ENCODE measurements around the gene PPFIA1. TPM values are rescaled to one million over a fixed set of nuclear protein-coding genes. Genes with fewer than 3 reads are reported as not detected.

Gene PPFIA1
- total RNA-seq, 4 donors from 2014 or later = 34.9 to 141 (median 69.7) TPM

DNA sequence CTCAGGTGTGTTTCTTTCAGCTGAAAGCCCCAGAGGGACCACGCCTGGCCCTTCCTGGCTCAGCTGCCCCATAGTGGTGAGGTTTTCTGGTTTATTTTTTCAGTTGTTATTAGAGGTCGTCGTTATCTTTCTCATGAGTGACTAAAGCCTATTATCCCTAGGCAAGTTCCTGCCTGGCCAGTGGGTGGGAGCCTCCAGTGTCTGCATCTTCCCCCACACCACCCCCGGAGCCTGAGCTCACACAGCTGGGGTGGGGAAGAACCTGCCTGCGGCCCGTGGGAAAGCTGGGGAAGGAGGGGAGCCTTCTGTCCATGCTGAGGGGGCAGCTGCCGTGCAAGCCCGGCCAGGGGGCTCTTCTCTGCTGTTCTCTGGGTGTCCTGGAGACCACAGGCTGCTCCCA, 24.3 kb upstream of the PPFIA1 start:
- TF ChIP-seq, protein P1, sequence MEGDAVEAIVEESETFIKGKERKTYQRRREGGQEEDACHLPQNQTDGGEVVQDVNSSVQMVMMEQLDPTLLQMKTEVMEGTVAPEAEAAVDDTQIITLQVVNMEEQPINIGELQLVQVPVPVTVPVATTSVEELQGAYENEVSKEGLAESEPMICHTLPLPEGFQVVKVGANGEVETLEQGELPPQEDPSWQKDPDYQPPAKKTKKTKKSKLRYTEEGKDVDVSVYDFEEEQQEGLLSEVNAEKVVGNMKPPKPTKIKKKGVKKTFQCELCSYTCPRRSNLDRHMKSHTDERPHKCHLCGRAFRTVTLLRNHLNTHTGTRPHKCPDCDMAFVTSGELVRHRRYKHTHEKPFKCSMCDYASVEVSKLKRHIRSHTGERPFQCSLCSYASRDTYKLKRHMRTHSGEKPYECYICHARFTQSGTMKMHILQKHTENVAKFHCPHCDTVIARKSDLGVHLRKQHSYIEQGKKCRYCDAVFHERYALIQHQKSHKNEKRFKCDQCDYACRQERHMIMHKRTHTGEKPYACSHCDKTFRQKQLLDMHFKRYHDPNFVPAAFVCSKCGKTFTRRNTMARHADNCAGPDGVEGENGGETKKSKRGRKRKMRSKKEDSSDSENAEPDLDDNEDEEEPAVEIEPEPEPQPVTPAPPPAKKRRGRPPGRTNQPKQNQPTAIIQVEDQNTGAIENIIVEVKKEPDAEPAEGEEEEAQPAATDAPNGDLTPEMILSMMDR (IDR thresholded peaks at IDR 0.05) = no peak
- no peak for TF ChIP-seq EP300 (IDR thresholded peaks at IDR 0.05)
- no peak for TF ChIP-seq POLR2AphosphoS5 (IDR thresholded peaks at IDR 0.05)
- no peak for TF ChIP-seq POLR2A (IDR thresholded peaks at IDR 0.05)
- Histone ChIP-seq H3K4me3 (no peak overlapping the region), H3K27ac (no peak overlapping the region), H3K27me3 (no peaks in the 10 kb centered on the region), H3K4me1 (no peaks in the 10 kb centered on the region), H3K9me3 (no peaks in the 10 kb centered on the region), H3K36me3 (no peaks in the 10 kb centered on the region)
- DNase-seq (ENCODE audit: low spot score in 2 of 2) = no peak
- 73% methylated on average over 6 of the region's 8 CpGs for WGBS

DNA sequence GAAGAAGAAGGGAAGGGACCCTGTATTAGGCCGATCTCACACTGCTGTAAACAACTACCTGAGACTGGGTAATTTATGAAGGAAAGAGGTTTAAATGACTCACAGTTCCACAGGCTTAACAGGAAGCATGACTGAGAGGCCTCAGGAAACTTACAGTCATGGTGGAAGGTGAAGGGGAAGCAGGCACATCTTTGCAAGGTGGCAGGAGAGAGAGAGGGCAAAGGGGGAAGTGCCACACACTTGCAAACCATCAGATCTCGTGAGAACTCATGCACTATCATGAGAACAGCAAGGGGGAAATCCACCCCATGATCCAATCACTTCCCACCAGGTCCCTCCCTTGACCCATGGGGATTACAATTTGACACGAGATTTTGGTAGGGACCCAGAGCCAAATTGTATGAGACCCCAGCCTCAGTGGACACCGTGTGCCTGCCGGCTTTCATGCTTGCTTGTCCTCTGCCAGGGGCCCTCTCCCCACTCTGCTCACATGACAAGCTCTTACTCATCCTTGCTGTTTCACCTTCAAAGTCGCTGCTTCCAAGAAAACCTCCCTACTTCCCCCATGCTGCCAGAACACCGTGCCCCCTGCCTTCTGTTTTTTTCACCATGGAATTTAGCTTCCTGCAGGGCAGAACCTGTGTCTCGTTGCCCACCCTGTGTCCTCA, 23.3 kb upstream of the PPFIA1 start:
- no peaks in the 10 kb centered on the region for H3K36me3 ChIP-seq
- TF ChIP-seq POLR2AphosphoS5 (IDR thresholded peaks at IDR 0.05) = no peak
- WGBS = 52% methylated on average over 8 of the region's 8 CpGs
- no peak overlapping the region for H3K27ac ChIP-seq
- DNase-seq (ENCODE audit: low spot score in 2 of 2) = no peak
- H3K9me3 ChIP-seq = no peaks in the 10 kb centered on the region
- H3K4me1 ChIP-seq = no peaks in the 10 kb centered on the region
- H3K4me3 ChIP-seq = no peak overlapping the region
- H3K27me3 ChIP-seq = no peaks in the 10 kb centered on the region

DNA sequence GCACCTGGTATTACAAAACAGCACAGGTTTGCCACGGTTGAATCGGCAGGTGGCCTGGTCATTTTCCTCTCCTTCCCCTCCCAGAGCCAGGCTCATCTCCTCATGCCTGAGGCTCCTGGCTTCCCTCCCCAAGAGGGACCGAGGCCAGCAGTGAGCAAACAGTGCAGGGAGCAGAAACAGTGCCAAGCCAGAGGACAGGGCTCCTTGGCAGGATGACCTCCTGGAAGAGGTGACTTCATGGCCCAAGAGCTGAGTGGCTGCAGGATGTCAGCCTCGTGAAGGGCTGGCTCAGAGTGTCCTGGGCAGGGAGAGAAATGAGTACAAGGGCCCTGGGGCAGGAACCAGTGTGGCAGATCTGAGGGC, 22.8 kb upstream of the PPFIA1 start:
- Histone ChIP-seq H3K27me3 (no peaks in the 10 kb centered on the region), H3K9me3 (no peaks in the 10 kb centered on the region), H3K4me3 (no peak overlapping the region), H3K36me3 (no peaks in the 10 kb centered on the region), H3K4me1 (no peaks in the 10 kb centered on the region), H3K27ac (no peak overlapping the region)
- DNase-seq (ENCODE audit: low spot score in 2 of 2) = no peak
- TF ChIP-seq EP300 (IDR thresholded peaks at IDR 0.05) (no peak), POLR2AphosphoS5 (IDR thresholded peaks at IDR 0.05) (no peak), POLR2A (IDR thresholded peaks at IDR 0.05) (no peak)
- TF ChIP-seq, protein P1 (IDR thresholded peaks at IDR 0.05) = no peak
- 41% methylated on average over 4 of the region's 4 CpGs for WGBS

DNA sequence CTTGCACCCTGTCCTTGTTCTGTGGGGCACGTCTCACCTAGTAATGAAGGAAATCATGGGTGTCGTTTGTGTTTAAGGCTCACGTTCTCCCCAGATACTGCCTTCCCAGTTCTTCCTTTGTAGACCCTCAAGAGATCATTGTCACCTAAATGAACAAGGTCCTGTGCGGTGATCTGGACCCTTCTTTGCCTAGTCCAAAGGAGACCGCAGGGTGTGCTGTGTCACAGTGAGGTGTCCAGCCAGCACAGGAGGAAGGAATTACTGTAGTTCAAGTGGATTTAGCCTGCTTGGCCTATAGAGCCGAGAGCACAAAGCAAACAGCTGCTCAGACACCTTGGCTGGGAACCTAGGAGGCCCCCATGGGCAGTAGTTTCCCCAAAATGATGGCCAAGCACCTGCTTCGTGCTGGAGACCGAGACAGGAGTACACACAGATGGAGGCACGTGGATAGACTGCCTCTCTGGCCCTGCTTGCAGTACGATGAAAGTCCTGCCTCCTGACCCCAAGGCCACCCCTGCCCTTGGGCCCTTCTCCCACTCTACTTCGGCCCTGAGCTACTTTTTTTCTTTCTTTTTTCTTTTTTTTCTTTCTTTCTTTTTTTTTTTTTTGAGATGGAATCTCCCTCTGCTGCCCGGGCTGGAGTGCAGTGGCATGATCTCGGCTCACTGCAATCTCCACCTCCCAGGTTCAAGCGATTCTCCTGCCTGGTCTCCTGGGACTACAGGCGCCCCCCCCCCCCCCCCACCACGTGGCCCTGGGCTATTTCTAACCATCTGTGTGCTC, 19.4 kb upstream of the PPFIA1 start:
- H3K27me3 ChIP-seq = no peaks in the 10 kb centered on the region
- H3K9me3 ChIP-seq = no peaks in the 10 kb centered on the region
- WGBS = 68% methylated on average over 16 of the region's 16 CpGs
- TF ChIP-seq POLR2AphosphoS5 (IDR thresholded peaks at IDR 0.05) (no peak), EP300 (IDR thresholded peaks at IDR 0.05) (no peak), POLR2A (IDR thresholded peaks at IDR 0.05) (no peak)
- TF ChIP-seq, protein P1 (IDR thresholded peaks at IDR 0.05) = no peak
- no peak overlapping the region for H3K27ac ChIP-seq
- H3K4me3 ChIP-seq = no peak overlapping the region
- no peaks in the 10 kb centered on the region for H3K4me1 ChIP-seq
- DNase-seq (ENCODE audit: low spot score in 2 of 2) = no peak
- H3K36me3 ChIP-seq = no peaks in the 10 kb centered on the region

DNA sequence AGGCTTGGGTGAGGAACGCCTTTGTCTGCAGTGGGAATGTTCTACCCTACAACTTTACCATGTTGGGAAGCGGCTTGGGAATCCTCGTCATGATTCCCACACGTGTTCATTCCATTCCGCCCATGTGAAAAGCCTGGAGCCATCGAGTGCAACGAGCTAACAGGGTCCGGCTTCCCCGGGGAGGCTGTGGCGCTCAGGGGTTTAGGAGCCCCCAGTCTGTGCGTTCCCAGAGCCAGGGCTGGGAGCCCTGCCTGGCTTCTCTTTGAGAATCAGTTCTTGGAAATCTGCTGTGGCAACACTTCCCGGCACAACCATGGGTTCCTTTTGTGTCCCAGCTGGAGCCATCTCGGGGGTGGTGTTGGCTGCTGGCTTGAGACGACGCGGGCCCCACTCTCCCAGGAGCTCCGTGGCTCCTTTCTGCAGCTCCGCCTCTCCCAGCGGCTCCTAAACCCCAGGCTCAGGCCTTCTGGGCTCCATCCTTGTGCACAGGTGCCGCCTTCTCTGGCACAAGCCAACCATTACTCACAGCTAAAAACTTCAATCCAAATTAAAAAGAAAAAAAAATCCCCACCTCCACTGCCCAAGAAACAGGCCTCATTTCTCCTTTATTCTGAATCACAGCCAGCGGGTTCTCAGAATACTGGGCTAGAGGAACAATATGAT, 18.7 kb upstream of the PPFIA1 start:
- 34% methylated on average over 17 of the region's 21 CpGs for WGBS
- no peak overlapping the region for H3K4me3 ChIP-seq
- H3K27ac ChIP-seq = no peak overlapping the region
- no peaks in the 10 kb centered on the region for H3K4me1 ChIP-seq
- TF ChIP-seq POLR2AphosphoS5 (IDR thresholded peaks at IDR 0.05) (no peak), EP300 (IDR thresholded peaks at IDR 0.05) (no peak), POLR2A (IDR thresholded peaks at IDR 0.05) (no peak)
- TF ChIP-seq, protein P1 (IDR thresholded peaks at IDR 0.05) = no peak
- no peaks in the 10 kb centered on the region for H3K27me3 ChIP-seq
- H3K9me3 ChIP-seq = no peaks in the 10 kb centered on the region
- DNase-seq (ENCODE audit: low spot score in 2 of 2) = no peak
- no peaks in the 10 kb centered on the region for H3K36me3 ChIP-seq
